H1 (cell line): ENCODE measurements around the gene CACNB1. TPM values are rescaled to one million over a fixed set of nuclear protein-coding genes. Genes with fewer than 3 reads are reported as not detected.

Source experiments
- CBX5 ChIP-seq: fragments of 300-800, 300-1000 bp; sonication (generic); IDR thresholded peaks from 2 replicates; pipeline ENCODE4 v1.7.1; 2016; ENCODE audit warnings: antibody characterized with exemption, low read length, low read depth
- CREB1 ChIP-seq: IDR thresholded peaks from 2 replicates; pipeline ENCODE4 v1.6.1; 2012; ENCODE audit warnings: inconsistent platforms
- RFX5 ChIP-seq: IDR thresholded peaks from 2 replicates; pipeline ENCODE4 v1.6.1; 2011; ENCODE audit warnings: low read depth, low read length, improper control_type of control experiment, borderline replicate concordance
- RNF2 ChIP-seq: fragments of 200-900, 300-1000 bp; sonication (generic); IDR thresholded peaks from 2 replicates; pipeline ENCODE4 v1.7.1; 2016; ENCODE audit warnings: borderline replicate concordance, low read depth, mild to moderate bottlenecking, antibody characterized with exemption, low read length; ENCODE audit not compliant: poor library complexity, severe bottlenecking; ENCODE audit errors: missing control alignments
- ZNF274 ChIP-seq: IDR thresholded peaks from 2 replicates; pipeline ENCODE4 v1.7.0; 2012; ENCODE audit warnings: low read length, borderline replicate concordance; ENCODE audit errors: extremely low read depth
- polyA plus RNA-seq, 7 experiments: library from polyadenylated mRNA; depleted of rRNA in 3 of 7; stranded (reverse) in 5 of 7; unstranded in 2 of 7; fragments of >200 nt in 5 of 7; fragments of 200-250 nt in 2 of 7; gene quantifications; 1 replicate in 5 of 7; 2 replicates in 1 of 7; 4 replicates in 1 of 7; pipeline versions ENCODE4 v1.2.1 to v1.2.3, GENCODE V29; 2011 to 2013; ENCODE audit warnings: missing spikeins in 2 of 7, mixed read lengths in 2 of 7
- total RNA-seq: library from RNA; stranded (reverse); fragmentation: NEBNext Ultra II Directional; extraction: Animal tissue kit (Norgen Biotek cat#: 25700); gene quantifications from 2 replicates; pipeline ENCODE4 v1.2.1, GENCODE V29; 2021
- TF ChIP-seq, protein P1 (sequence below): fragments of 300-600 bp; sonication (generic); IDR thresholded peaks from 2 replicates; pipeline ENCODE4 v1.7.1; 2012; ENCODE audit warnings: low read length, moderate library complexity, mild to moderate bottlenecking, inconsistent platforms; ENCODE audit not compliant: insufficient replicate concordance

Gene CACNB1
- total and polyA plus RNA-seq, 2 of the 8 experiments (the other 6 are each of a cell fraction or from before 2014, with no cell fraction given), result 7.2 to 17.8 TPM

DNA sequence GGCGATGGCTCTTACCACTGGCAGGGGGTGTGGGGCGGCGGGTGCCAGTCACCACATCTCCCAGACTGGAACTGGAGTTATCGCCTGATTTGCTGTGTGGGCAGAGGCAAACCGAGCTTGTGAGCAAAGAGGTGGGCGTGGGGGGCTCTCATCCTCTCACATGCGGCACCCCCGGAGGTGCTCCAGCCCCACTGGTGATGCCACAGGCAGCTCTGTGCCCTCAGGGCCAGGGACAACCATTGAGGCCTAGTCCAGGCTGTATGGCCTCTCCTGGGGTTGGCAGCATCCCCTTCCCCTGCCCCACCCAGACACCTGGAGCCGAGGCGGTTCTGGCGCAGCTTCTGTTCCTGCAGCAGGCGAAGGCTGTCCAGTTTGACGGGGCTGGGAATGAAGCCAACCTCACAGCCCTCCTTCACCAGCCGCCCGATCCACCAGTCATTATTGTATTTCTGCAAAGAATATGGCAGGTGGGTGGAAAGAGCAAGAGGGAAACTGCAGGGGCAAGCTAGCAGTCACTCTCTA lies 10.9 kb downstream of the CACNB1 start (continued):
- TF ChIP-seq, protein P1, sequence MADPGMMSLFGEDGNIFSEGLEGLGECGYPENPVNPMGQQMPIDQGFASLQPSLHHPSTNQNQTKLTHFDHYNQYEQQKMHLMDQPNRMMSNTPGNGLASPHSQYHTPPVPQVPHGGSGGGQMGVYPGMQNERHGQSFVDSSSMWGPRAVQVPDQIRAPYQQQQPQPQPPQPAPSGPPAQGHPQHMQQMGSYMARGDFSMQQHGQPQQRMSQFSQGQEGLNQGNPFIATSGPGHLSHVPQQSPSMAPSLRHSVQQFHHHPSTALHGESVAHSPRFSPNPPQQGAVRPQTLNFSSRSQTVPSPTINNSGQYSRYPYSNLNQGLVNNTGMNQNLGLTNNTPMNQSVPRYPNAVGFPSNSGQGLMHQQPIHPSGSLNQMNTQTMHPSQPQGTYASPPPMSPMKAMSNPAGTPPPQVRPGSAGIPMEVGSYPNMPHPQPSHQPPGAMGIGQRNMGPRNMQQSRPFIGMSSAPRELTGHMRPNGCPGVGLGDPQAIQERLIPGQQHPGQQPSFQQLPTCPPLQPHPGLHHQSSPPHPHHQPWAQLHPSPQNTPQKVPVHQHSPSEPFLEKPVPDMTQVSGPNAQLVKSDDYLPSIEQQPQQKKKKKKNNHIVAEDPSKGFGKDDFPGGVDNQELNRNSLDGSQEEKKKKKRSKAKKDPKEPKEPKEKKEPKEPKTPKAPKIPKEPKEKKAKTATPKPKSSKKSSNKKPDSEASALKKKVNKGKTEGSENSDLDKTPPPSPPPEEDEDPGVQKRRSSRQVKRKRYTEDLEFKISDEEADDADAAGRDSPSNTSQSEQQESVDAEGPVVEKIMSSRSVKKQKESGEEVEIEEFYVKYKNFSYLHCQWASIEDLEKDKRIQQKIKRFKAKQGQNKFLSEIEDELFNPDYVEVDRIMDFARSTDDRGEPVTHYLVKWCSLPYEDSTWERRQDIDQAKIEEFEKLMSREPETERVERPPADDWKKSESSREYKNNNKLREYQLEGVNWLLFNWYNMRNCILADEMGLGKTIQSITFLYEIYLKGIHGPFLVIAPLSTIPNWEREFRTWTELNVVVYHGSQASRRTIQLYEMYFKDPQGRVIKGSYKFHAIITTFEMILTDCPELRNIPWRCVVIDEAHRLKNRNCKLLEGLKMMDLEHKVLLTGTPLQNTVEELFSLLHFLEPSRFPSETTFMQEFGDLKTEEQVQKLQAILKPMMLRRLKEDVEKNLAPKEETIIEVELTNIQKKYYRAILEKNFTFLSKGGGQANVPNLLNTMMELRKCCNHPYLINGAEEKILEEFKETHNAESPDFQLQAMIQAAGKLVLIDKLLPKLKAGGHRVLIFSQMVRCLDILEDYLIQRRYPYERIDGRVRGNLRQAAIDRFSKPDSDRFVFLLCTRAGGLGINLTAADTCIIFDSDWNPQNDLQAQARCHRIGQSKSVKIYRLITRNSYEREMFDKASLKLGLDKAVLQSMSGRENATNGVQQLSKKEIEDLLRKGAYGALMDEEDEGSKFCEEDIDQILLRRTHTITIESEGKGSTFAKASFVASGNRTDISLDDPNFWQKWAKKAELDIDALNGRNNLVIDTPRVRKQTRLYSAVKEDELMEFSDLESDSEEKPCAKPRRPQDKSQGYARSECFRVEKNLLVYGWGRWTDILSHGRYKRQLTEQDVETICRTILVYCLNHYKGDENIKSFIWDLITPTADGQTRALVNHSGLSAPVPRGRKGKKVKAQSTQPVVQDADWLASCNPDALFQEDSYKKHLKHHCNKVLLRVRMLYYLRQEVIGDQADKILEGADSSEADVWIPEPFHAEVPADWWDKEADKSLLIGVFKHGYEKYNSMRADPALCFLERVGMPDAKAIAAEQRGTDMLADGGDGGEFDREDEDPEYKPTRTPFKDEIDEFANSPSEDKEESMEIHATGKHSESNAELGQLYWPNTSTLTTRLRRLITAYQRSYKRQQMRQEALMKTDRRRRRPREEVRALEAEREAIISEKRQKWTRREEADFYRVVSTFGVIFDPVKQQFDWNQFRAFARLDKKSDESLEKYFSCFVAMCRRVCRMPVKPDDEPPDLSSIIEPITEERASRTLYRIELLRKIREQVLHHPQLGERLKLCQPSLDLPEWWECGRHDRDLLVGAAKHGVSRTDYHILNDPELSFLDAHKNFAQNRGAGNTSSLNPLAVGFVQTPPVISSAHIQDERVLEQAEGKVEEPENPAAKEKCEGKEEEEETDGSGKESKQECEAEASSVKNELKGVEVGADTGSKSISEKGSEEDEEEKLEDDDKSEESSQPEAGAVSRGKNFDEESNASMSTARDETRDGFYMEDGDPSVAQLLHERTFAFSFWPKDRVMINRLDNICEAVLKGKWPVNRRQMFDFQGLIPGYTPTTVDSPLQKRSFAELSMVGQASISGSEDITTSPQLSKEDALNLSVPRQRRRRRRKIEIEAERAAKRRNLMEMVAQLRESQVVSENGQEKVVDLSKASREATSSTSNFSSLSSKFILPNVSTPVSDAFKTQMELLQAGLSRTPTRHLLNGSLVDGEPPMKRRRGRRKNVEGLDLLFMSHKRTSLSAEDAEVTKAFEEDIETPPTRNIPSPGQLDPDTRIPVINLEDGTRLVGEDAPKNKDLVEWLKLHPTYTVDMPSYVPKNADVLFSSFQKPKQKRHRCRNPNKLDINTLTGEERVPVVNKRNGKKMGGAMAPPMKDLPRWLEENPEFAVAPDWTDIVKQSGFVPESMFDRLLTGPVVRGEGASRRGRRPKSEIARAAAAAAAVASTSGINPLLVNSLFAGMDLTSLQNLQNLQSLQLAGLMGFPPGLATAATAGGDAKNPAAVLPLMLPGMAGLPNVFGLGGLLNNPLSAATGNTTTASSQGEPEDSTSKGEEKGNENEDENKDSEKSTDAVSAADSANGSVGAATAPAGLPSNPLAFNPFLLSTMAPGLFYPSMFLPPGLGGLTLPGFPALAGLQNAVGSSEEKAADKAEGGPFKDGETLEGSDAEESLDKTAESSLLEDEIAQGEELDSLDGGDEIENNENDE, result no peak
- TF ChIP-seq ZNF274, result no peak
- TF ChIP-seq CREB1, result no peak
- TF ChIP-seq RFX5, result no peak
- TF ChIP-seq RNF2, result no peak
- no peak for TF ChIP-seq CBX5
